GM19043 (cell line): ENCODE results near the gene SLC8B1.
"Not testable (repeated sequence)": the region's sequence is repeated elsewhere in the genome, so short reads cannot be mapped to it uniquely, and the experiment has no call there.

Experiments
- ATAC-seq: cut with Tn5 transposase; IDR thresholded peaks from one replicate; pipeline ENCODE4 v1.9.1; 2021; ENCODE audit warnings: low read depth; ENCODE audit not compliant: unreplicated experiment

SLC8B1 gene

GRCh38 chr12:113358381-113359132, 23.6 kb upstream of the SLC8B1 start, which contains the start of gene PLBD2:
Gene PLBD2, plus strand, starts transcription at chr12:113358587. Its CDS starts 14 bp downstream, at chr12:113358601.
- peak; percentile 82 for ATAC-seq

- ATAC-seq, result not testable (repeated sequence)
Measured at GRCh38 chr12:113354192-113354591, 19.3 kb upstream of the SLC8B1 start.

GRCh38 chr12:113351089-113351488, 16.2 kb upstream of the SLC8B1 start:
- no peak for ATAC-seq

- no peak for ATAC-seq
Measured at GRCh38 chr12:113348849-113349536, 14.1 kb upstream of the SLC8B1 start.

GRCh38 chr12:113347892-113348291, 13.0 kb upstream of the SLC8B1 start:
- ATAC-seq, result no peak

GRCh38 chr12:113347107-113347506, 12.2 kb upstream of the SLC8B1 start:
- no peak for ATAC-seq

GRCh38 chr12:113346353-113346752, 11.4 kb upstream of the SLC8B1 start:
- ATAC-seq, result no peak

GRCh38 chr12:113345318-113345717, 10.4 kb upstream of the SLC8B1 start:
- no peak for ATAC-seq

- no peak for ATAC-seq
Measured at GRCh38 chr12:113341535-113341934, 6.6 kb upstream of the SLC8B1 start.

GRCh38 chr12:113340061-113340460, 5.2 kb upstream of the SLC8B1 start:
- no peak for ATAC-seq

- no peak for ATAC-seq
Measured at GRCh38 chr12:113339540-113339939, 4.6 kb upstream of the SLC8B1 start.

GRCh38 chr12:113333877-113334785, 778 bp downstream of the SLC8B1 start:
- ATAC-seq, result peak; percentile 17

GRCh38 chr12:113333418-113333750, 1.5 kb downstream of the SLC8B1 start:
- ATAC-seq, result no peak

GRCh38 chr12:113332688-113333417, 2.1 kb downstream of the SLC8B1 start:
- ATAC-seq, result no peak

- no peak for ATAC-seq
Measured at GRCh38 chr12:113330505-113330904, 4.4 kb downstream of the SLC8B1 start.

GRCh38 chr12:113329791-113330417, 5.0 kb downstream of the SLC8B1 start:
- no peak for ATAC-seq

- no peak for ATAC-seq
Measured at GRCh38 chr12:113329022-113329790, 5.7 kb downstream of the SLC8B1 start.

- no peak for ATAC-seq
Measured at GRCh38 chr12:113328368-113328889, 6.5 kb downstream of the SLC8B1 start.
